Measurements from ENCODE around the gene ODF4. TPM values are rescaled to one million over a fixed set of nuclear protein-coding genes. Genes with fewer than 3 reads are reported as not detected.

ODF4 gene
- total RNA-seq, 4 donors from 2014 or later: not detected

- Histone ChIP-seq H3K4me1 (peaks cover 6% of the 10 kb centered on the region), H3K36me3 (no peaks in the 10 kb centered on the region), H3K9me3 (no peaks in the 10 kb centered on the region), H3K27me3 (no peaks in the 10 kb centered on the region), H3K27ac (no peak overlapping the region), H3K4me3 (no peak overlapping the region)
- 61% methylated on average over 3 of the region's 3 CpGs for WGBS
- no peak for TF ChIP-seq CTCF (IDR thresholded peaks at IDR 0.05)
- no peak for TF ChIP-seq EP300 (IDR thresholded peaks at IDR 0.05)
- TF ChIP-seq POLR2A (IDR thresholded peaks at IDR 0.05): no peak
- TF ChIP-seq POLR2AphosphoS5 (IDR thresholded peaks at IDR 0.05): no peak
- DNase-seq (ENCODE audit: low spot score in 2 of 2): no peak
Observed at GRCh38 chr17:8300226-8300625, 39.4 kb upstream of the ODF4 start.

GRCh38 chr17:8300627-8301242 is 38.9 kb upstream of the ODF4 start:
- Histone ChIP-seq H3K4me3 (no peak overlapping the region), H3K27me3 (no peaks in the 10 kb centered on the region), H3K4me1 (peaks cover 4% of the 10 kb centered on the region), H3K9me3 (no peaks in the 10 kb centered on the region), H3K36me3 (no peaks in the 10 kb centered on the region), H3K27ac (no peak overlapping the region)
- 14% methylated on average over 8 of the region's 8 CpGs for WGBS
- TF ChIP-seq CTCF (IDR thresholded peaks at IDR 0.05) (peak; percentile 75 to 79), POLR2A (IDR thresholded peaks at IDR 0.05) (no peak)
- no peak for DNase-seq (ENCODE audit: low spot score in 2 of 2)

GRCh38 chr17:8310601-8311123 is 29.0 kb upstream of the ODF4 start:
- Histone ChIP-seq H3K9me3 (no peaks in the 10 kb centered on the region), H3K4me3 (peak overlapping the region; percentile 7), H3K27ac (no peak overlapping the region), H3K4me1 (peaks cover 5% of the 10 kb centered on the region), H3K36me3 (no peaks in the 10 kb centered on the region), H3K27me3 (peaks cover 41% of the 10 kb centered on the region)
- no peak for TF ChIP-seq POLR2AphosphoS5 (IDR thresholded peaks at IDR 0.05)
- DNase-seq (ENCODE audit: low spot score in 2 of 2): no peak
- 58% methylated on average over 10 of the region's 10 CpGs for WGBS

GRCh38 chr17:8311131-8311790 is 28.4 kb upstream of the ODF4 start:
- Histone ChIP-seq H3K27me3 (peaks cover 47% of the 10 kb centered on the region), H3K36me3 (no peaks in the 10 kb centered on the region), H3K4me1 (peaks cover 8% of the 10 kb centered on the region), H3K27ac (no peak overlapping the region), H3K4me3 (peak overlapping the region; percentile 7), H3K9me3 (no peaks in the 10 kb centered on the region)
- TF ChIP-seq POLR2A (IDR thresholded peaks at IDR 0.05) (no peak), CTCF (IDR thresholded peaks at IDR 0.05) (no peak), EP300 (IDR thresholded peaks at IDR 0.05) (no peak), POLR2AphosphoS5 (IDR thresholded peaks at IDR 0.05) (no peak)
- DNase-seq (ENCODE audit: low spot score in 2 of 2): no peak
- 81% methylated on average over 25 of the region's 25 CpGs for WGBS

- Histone ChIP-seq H3K4me1 (peaks cover 8% of the 10 kb centered on the region), H3K27me3 (peaks cover 49% of the 10 kb centered on the region), H3K9me3 (no peaks in the 10 kb centered on the region), H3K4me3 (peak overlapping the region; percentile 7), H3K27ac (no peak overlapping the region), H3K36me3 (no peaks in the 10 kb centered on the region)
- no peak for DNase-seq (ENCODE audit: low spot score in 2 of 2)
- WGBS: 68% methylated on average over 13 of the region's 13 CpGs
- TF ChIP-seq CTCF (IDR thresholded peaks at IDR 0.05) (no peak), POLR2A (IDR thresholded peaks at IDR 0.05) (no peak), EP300 (IDR thresholded peaks at IDR 0.05) (no peak), POLR2AphosphoS5 (IDR thresholded peaks at IDR 0.05) (no peak)
Observed at GRCh38 chr17:8312251-8312650, 27.4 kb upstream of the ODF4 start.
